Nephron progenitor cell (in vitro differentiated cells): ENCODE measurements around the gene ACOD1.

Experiments used
- DNase-seq: peaks from one replicate; pipeline ENCODE4 v3.0.0; 2021
- H3K27ac Mint-ChIP-seq: 2 replicates; pipeline ENCODE4 v1.8.0; 2021; ENCODE audit warnings: mild to moderate bottlenecking, moderate library complexity, mixed read lengths
- H3K27me3 Mint-ChIP-seq: 2 replicates; pipeline ENCODE4 v1.8.0; 2021; ENCODE audit warnings: mild to moderate bottlenecking, low read depth, mixed read lengths; ENCODE audit not compliant: poor library complexity
- H3K36me3 Mint-ChIP-seq: 2 replicates; pipeline ENCODE4 v1.8.0; 2021; ENCODE audit warnings: low read depth, mixed read lengths
- H3K4me1 Mint-ChIP-seq: 2 replicates; pipeline ENCODE4 v1.8.0; 2021; ENCODE audit warnings: mixed read lengths
- H3K4me3 Mint-ChIP-seq: 2 replicates; pipeline ENCODE4 v1.8.0; 2021; ENCODE audit warnings: mild to moderate bottlenecking, moderate library complexity, mixed read lengths
- H3K9me3 Mint-ChIP-seq: 2 replicates; pipeline ENCODE4 v1.8.0; 2021; ENCODE audit warnings: mild to moderate bottlenecking, moderate library complexity, mixed read lengths
- TF ChIP-seq, protein P1 (sequence below): fragments of 200-600 bp; sonication (generic); IDR thresholded peaks from 2 replicates; pipeline ENCODE4 v1.5.0; 2021; ENCODE audit warnings: antibody characterized with exemption

ACOD1 gene

DNA sequence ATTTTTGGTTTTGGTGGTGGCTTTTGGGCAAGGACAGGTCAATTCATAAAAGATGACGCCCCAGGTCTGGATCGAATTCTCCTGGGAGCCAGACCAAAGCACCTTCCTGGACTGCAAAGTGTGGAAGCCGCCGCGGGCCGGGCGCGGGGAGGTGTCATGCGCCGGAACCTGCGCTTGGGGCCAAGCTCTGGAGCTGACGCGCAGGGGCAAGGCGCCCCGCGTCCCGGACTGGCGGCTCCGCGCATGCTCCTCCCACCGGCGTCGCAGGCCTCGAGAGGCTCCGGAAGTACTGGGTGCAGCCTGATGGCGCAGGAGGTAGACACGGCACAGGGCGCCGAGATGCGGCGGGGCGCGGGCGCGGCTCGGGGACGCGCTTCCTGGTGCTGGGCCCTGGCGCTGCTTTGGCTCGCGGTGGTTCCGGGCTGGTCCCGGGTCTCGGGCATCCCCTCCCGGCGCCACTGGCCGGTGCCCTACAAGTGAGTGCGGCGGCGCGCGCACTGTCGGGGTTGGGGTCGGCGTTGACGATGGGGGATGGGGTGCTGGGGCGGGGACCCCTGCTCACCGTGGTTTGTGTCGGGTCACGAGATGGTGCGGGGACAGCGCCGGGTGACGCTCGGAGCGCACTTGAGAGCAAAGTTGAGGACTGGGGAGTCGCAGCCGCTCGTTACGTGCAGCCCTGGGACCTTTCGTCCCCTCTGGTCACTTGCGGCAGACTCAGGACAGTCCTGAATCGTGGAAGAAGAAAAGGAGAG, 43.7 kb downstream of the ACOD1 start, which contains the start of gene CLN5:
Gene CLN5 (plus strand): TSS at position 286 of the 752 bp plus-strand sequence. CDS start 18 bp downstream, at position 304.
- H3K9me3 Mint-ChIP-seq: no peaks in the 10 kb centered on the region
- H3K4me3 Mint-ChIP-seq: peak within 1 kb of the TSS; percentile 99
- H3K27ac Mint-ChIP-seq: peak within 1 kb of the TSS; percentile 97
- peak; percentile 89 for DNase-seq
- peaks cover 8% of the 10 kb centered on the region for H3K36me3 Mint-ChIP-seq
- H3K27me3 Mint-ChIP-seq: peaks cover 19% of the 10 kb centered on the region
- peaks cover 31% of the 10 kb centered on the region for H3K4me1 Mint-ChIP-seq
- TF ChIP-seq, protein P1, sequence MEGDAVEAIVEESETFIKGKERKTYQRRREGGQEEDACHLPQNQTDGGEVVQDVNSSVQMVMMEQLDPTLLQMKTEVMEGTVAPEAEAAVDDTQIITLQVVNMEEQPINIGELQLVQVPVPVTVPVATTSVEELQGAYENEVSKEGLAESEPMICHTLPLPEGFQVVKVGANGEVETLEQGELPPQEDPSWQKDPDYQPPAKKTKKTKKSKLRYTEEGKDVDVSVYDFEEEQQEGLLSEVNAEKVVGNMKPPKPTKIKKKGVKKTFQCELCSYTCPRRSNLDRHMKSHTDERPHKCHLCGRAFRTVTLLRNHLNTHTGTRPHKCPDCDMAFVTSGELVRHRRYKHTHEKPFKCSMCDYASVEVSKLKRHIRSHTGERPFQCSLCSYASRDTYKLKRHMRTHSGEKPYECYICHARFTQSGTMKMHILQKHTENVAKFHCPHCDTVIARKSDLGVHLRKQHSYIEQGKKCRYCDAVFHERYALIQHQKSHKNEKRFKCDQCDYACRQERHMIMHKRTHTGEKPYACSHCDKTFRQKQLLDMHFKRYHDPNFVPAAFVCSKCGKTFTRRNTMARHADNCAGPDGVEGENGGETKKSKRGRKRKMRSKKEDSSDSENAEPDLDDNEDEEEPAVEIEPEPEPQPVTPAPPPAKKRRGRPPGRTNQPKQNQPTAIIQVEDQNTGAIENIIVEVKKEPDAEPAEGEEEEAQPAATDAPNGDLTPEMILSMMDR: no peak

DNA sequence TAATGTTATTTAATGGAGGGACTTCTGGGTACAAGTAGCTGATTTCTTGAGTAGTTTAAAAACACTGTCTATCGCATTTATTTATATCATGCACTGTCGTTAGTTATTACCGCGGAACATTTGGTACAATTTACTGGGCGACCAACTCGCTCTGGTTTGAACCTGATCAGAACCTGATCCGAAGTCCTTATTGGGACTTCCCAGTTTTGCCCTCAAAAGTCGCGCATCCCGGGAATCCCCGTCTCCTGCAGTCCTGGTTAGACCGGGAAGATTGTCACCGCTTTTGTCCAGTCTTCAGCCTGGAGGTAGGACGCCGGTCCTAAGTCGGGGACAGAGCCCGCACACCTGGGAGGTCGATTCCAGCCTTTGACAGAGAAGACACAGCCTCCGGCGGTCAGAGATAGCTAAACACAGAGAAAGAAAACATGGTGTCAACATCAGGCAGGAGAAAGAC, 44.3 kb downstream of the ACOD1 start:
- peak overlapping the region; percentile 99 for H3K4me3 Mint-ChIP-seq
- H3K4me1 Mint-ChIP-seq: peaks cover 31% of the 10 kb centered on the region
- no peaks in the 10 kb centered on the region for H3K9me3 Mint-ChIP-seq
- DNase-seq: peak; percentile 21
- peaks cover 14% of the 10 kb centered on the region for H3K36me3 Mint-ChIP-seq
- peak overlapping the region; percentile 97 for H3K27ac Mint-ChIP-seq
- peaks cover 17% of the 10 kb centered on the region for H3K27me3 Mint-ChIP-seq
- TF ChIP-seq, protein P1: no peak

DNA sequence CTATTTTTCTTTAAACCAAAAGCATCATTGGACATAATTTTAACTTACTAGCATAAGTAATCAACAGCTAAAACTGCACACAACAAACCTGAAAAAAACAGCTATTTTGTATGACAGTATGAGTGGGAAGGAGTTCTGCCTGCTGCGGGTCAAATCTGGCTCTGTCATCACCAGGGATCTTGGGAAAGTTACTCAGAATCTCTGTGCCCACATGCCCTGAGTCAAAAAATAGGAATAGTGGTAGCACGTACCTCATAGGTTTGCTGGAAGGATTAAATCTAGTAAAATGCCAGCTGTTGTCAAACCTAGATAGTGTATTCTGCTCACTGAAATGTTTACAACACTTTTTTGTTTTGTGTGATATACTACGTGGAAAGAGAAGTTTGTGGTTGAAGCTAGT, 44.7 kb downstream of the ACOD1 start:
- TF ChIP-seq, protein P1: no peak
- H3K27ac Mint-ChIP-seq: no peak overlapping the region
- H3K4me3 Mint-ChIP-seq: peak overlapping the region; percentile 99
- H3K27me3 Mint-ChIP-seq: peaks cover 15% of the 10 kb centered on the region
- no peak for DNase-seq
- H3K9me3 Mint-ChIP-seq: no peaks in the 10 kb centered on the region
- H3K36me3 Mint-ChIP-seq: peaks cover 19% of the 10 kb centered on the region
- peaks cover 31% of the 10 kb centered on the region for H3K4me1 Mint-ChIP-seq

DNA sequence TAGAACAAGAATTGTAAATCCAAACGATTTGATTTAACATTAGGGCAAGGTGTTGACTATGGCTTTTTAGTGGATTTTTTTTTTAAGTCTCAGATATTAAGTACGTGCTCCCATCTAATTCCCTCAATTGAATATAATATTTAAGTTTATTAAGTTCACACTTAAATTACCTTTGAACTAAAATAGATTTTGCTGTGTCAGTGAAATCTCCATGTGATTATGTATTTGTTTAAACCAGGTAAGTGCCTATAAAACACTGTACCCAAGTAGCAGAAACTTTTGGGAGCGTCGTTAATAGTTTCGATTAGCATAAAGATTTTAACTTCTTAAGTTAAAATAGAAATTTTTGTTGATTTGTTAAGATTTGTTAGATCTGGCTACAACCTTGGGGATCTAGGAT, 45.2 kb downstream of the ACOD1 start:
- DNase-seq: no peak
- Mint-ChIP-seq H3K4me1 (peaks cover 31% of the 10 kb centered on the region), H3K27ac (no peak overlapping the region), H3K27me3 (peaks cover 10% of the 10 kb centered on the region), H3K4me3 (peak overlapping the region; percentile 99), H3K36me3 (peaks cover 23% of the 10 kb centered on the region), H3K9me3 (no peaks in the 10 kb centered on the region)
- TF ChIP-seq, protein P1: no peak

DNA sequence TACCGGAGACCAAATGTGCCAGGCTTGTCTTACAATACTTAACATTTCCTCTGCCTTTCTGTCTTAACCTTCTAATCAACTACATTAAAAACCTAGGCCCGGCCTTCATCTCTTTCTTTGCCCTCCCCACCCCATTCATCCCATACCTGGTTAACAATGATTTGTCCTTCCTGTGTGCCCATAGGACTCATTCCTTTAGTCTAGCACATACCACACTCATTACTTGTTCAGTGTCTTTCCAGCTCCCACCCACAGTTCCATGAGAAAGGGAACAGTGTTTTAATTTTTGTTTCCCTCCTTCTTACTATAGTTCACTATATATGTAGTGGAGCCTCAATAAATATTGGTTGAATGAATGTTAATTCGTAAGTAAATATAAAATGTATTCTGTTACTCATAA, 46.0 kb downstream of the ACOD1 start:
- peaks cover 32% of the 10 kb centered on the region for H3K36me3 Mint-ChIP-seq
- H3K4me3 Mint-ChIP-seq: peak overlapping the region; percentile 99
- H3K27me3 Mint-ChIP-seq: peaks cover 9% of the 10 kb centered on the region
- TF ChIP-seq, protein P1: no peak
- DNase-seq: no peak
- peaks cover 31% of the 10 kb centered on the region for H3K4me1 Mint-ChIP-seq
- H3K27ac Mint-ChIP-seq: peak overlapping the region; percentile 23
- H3K9me3 Mint-ChIP-seq: no peaks in the 10 kb centered on the region

DNA sequence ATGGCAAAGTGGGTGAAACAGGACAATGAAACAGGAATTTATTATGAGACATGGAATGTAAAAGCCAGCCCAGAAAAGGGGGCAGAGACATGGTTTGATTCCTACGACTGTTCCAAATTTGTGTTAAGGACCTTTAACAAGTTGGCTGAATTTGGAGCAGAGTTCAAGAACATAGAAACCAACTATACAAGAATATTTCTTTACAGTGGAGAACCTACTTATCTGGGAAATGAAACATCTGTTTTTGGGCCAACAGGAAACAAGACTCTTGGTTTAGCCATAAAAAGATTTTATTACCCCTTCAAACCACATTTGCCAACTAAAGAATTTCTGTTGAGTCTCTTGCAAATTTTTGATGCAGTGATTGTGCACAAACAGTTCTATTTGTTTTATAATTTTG, 52.2 kb downstream of the ACOD1 start:
- Mint-ChIP-seq H3K4me1 (peaks cover 5% of the 10 kb centered on the region), H3K27me3 (no peaks in the 10 kb centered on the region)

More for the DNA sequence above, 52.2 kb downstream of the ACOD1 start:
- Mint-ChIP-seq H3K36me3 (peaks cover 42% of the 10 kb centered on the region), H3K27ac (no peak overlapping the region), H3K9me3 (no peaks in the 10 kb centered on the region), H3K4me3 (no peak overlapping the region)
- DNase-seq: no peak
- TF ChIP-seq, protein P1: no peak
